HEK293 (cell line): ENCODE measurements around the gene UGCG.

Experiments
- CTCF ChIA-PET: fragments of 350-600 bp; formaldehyde crosslinking; extraction: SDS; loops from one replicate; lab custom pipeline; 2021; ENCODE audit warnings: antibody characterized with exemption; lab: Yijun Ruan, JAX
- POLR2A ChIA-PET: fragments of 300-600 bp; formaldehyde crosslinking; extraction: SDS; loops from one replicate; lab custom pipeline; 2020; ENCODE audit warnings: antibody characterized with exemption, inconsistent platforms; lab: Yijun Ruan, JAX
- H3K27ac ChIP-seq: fragments of 200-500 bp; sonication (Bioruptor generic); 2 replicates; pipeline ENCODE4 v1.5.1; 2014; ENCODE audit warnings: low read depth, low read length, control low read depth, inconsistent platforms; ENCODE audit errors: extremely low read depth
- H3K36me3 ChIP-seq, 2 experiments: fragments of 200-500 bp in 1 of 2; sonication (Bioruptor generic) in 1 of 2; 1 replicate in 1 of 2; 2 replicates in 1 of 2; pipeline ENCODE4 v1.5.1; 2014 to 2017; ENCODE audit warnings: inconsistent platforms in 2 of 2, low read length in 2 of 2; ENCODE audit not compliant: control insufficient read depth in 2 of 2, insufficient read depth in 1 of 2
- H3K4me1 ChIP-seq: fragments of 200-500 bp; sonication (Bioruptor generic); 2 replicates; pipeline ENCODE4 v1.5.1; 2014; ENCODE audit warnings: mild to moderate bottlenecking, low read length, inconsistent platforms; ENCODE audit not compliant: control insufficient read depth, insufficient read depth
- H3K4me3 ChIP-seq: 2 replicates; pipeline ENCODE4 v1.5.1; 2011; ENCODE audit warnings: low read depth, mild to moderate bottlenecking, control low read depth, low read length, moderate library complexity
- H3K9me3 ChIP-seq: fragments of 200-500 bp; sonication (Bioruptor generic); 2 replicates; pipeline ENCODE4 v1.5.1; 2014; ENCODE audit warnings: low read depth, low read length, inconsistent platforms; ENCODE audit not compliant: control insufficient read depth, insufficient read depth
- IKZF3 ChIP-seq: fragments of 450-650 bp; IDR thresholded peaks from 2 replicates; pipeline ENCODE4 v1.5.0; 2018; ENCODE audit warnings: missing biosample characterization, mild to moderate bottlenecking, missing genetic modification characterization, moderate library complexity
- KLF16 ChIP-seq: fragments of 450-650 bp; formaldehyde crosslinking; IDR thresholded peaks from 2 replicates; pipeline ENCODE4 v1.5.1; 2017; ENCODE audit warnings: missing biosample characterization, missing genetic modification characterization
- PRDM1 ChIP-seq: fragments of 450-650 bp; formaldehyde crosslinking; IDR thresholded peaks from 2 replicates; pipeline ENCODE4; 2016; ENCODE audit warnings: missing biosample characterization, missing genetic modification characterization
- PRDM4 ChIP-seq: fragments of 450-650 bp; formaldehyde crosslinking; IDR thresholded peaks from 2 replicates; pipeline ENCODE4 v1.5.1; 2017; ENCODE audit warnings: missing biosample characterization, missing genetic modification characterization
- SALL2 ChIP-seq: fragments of 450-650 bp; formaldehyde crosslinking; IDR thresholded peaks from 2 replicates; pipeline ENCODE4 v1.5.0; 2017; ENCODE audit warnings: missing biosample characterization, mild to moderate bottlenecking, missing genetic modification characterization, borderline replicate concordance
- TSHZ1 ChIP-seq: fragments of 450-650 bp; formaldehyde crosslinking; IDR thresholded peaks from 2 replicates; pipeline ENCODE4 v1.5.1; 2016; ENCODE audit warnings: missing biosample characterization, missing genetic modification characterization, borderline replicate concordance
- YY1 ChIP-seq: fragments of 450-650 bp; formaldehyde crosslinking; IDR thresholded peaks from 2 replicates; pipeline ENCODE4 v1.5.1; 2018; ENCODE audit warnings: missing biosample characterization, missing genetic modification characterization
- ZBTB7A ChIP-seq: fragments of 450-650 bp; formaldehyde crosslinking; IDR thresholded peaks from 2 replicates; pipeline ENCODE4 v1.5.1; 2016; ENCODE audit warnings: low read depth, missing biosample characterization, missing genetic modification characterization
- ZBTB8A ChIP-seq: fragments of 450-650 bp; formaldehyde crosslinking; IDR thresholded peaks from 2 replicates; pipeline ENCODE4 v1.5.1; 2016; ENCODE audit warnings: missing biosample characterization, missing genetic modification characterization
- ZNF202 ChIP-seq: fragments of 450-650 bp; formaldehyde crosslinking; IDR thresholded peaks from 2 replicates; pipeline ENCODE4 v1.5.1; 2016; ENCODE audit warnings: missing biosample characterization, missing genetic modification characterization, borderline replicate concordance
- ZNF23 ChIP-seq: fragments of 450-650 bp; formaldehyde crosslinking; IDR thresholded peaks from 2 replicates; pipeline ENCODE4 v1.5.1; 2016; ENCODE audit warnings: missing biosample characterization, missing genetic modification characterization, borderline replicate concordance
- ZNF302 ChIP-seq: fragments of 450-650 bp; formaldehyde crosslinking; IDR thresholded peaks from 2 replicates; pipeline ENCODE4 v1.5.1; 2016; ENCODE audit warnings: missing biosample characterization, missing genetic modification characterization, low read depth
- ZNF488 ChIP-seq: fragments of 450-650 bp; formaldehyde crosslinking; IDR thresholded peaks from 2 replicates; pipeline ENCODE4 v1.5.1; 2016; ENCODE audit warnings: missing biosample characterization, missing genetic modification characterization
- ZNF561 ChIP-seq: fragments of 450-650 bp; IDR thresholded peaks from 2 replicates; pipeline ENCODE4 v1.5.1; 2018; ENCODE audit warnings: missing biosample characterization, missing genetic modification characterization, borderline replicate concordance
- ZNF623 ChIP-seq: fragments of 450-650 bp; formaldehyde crosslinking; IDR thresholded peaks from 2 replicates; pipeline ENCODE4 v1.5.1; 2016; ENCODE audit warnings: missing biosample characterization, missing genetic modification characterization
- ZNF645 ChIP-seq: fragments of 450-650 bp; formaldehyde crosslinking; IDR thresholded peaks from 2 replicates; pipeline ENCODE4; 2016; ENCODE audit warnings: missing biosample characterization, missing genetic modification characterization
- TF ChIP-seq, protein P1 (sequence below): fragments of 450-650 bp; formaldehyde crosslinking; IDR thresholded peaks from 2 replicates; pipeline ENCODE4 v1.5.1; 2016; ENCODE audit warnings: missing biosample characterization, missing genetic modification characterization
- TF ChIP-seq, protein P2 (sequence below): fragments of 450-650 bp; formaldehyde crosslinking; IDR thresholded peaks from 2 replicates; pipeline ENCODE4 v1.5.1; 2016; ENCODE audit warnings: missing biosample characterization, missing genetic modification characterization

Gene UGCG

DNA sequence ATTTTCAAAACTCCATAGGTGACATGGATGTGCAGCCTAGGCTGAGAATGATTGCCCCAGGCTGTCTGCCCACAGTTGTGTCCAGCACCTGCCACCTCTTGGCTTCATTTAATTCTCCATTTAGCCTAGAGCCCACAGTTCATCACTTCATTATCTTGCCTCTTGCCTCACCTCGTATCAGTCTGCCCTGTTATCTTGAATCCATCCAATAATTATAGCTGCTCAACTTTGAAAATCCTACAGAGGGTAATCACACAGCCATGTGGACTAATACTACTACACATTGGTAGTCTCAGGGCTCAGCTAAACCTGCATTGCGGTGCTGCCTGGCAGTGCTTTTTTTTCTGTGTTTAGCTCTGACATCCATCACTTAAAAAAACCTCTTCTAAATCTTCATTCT is 7.4 kb downstream of the UGCG start (continued):
- TF ChIP-seq PRDM4 (tag by site-specific recombination) (no peak), ZNF488 (tag by site-specific recombination) (no peak), ZNF23 (tag by site-specific recombination) (no peak)
- TF ChIP-seq, all 188 proteins: peak for 0

DNA sequence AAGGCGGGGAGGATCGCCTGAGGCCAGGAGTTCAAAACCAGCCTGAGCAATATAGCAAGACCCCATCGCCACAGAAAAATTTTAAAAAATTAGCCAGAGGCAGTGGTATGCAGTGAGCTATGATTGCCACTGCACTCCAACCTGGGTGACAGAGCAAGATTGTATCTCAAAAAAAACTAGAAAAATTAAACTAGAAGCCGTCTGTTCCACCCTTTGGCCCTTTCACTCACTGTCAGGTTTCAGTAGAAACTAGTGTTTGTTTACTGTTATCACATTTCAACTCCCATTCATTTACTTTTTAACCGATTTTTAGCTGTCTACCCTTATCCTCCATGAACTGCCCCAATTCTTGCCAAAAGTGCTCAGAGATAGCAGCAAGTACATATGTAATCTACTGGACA is 8.3 kb downstream of the UGCG start:
- no peak overlapping the region for H3K4me3 ChIP-seq
- H3K9me3 ChIP-seq = no peaks in the 10 kb centered on the region
- H3K36me3 ChIP-seq = no peaks in the 10 kb centered on the region
- H3K27ac ChIP-seq = no peak overlapping the region
- CTCF ChIA-PET = interaction anchor here (2.2 kb wide), 1 partner anchor 170 kb away, joined by 11 read pairs; no protein-coding TSS in a partner anchor
- TF ChIP-seq, protein P1, sequence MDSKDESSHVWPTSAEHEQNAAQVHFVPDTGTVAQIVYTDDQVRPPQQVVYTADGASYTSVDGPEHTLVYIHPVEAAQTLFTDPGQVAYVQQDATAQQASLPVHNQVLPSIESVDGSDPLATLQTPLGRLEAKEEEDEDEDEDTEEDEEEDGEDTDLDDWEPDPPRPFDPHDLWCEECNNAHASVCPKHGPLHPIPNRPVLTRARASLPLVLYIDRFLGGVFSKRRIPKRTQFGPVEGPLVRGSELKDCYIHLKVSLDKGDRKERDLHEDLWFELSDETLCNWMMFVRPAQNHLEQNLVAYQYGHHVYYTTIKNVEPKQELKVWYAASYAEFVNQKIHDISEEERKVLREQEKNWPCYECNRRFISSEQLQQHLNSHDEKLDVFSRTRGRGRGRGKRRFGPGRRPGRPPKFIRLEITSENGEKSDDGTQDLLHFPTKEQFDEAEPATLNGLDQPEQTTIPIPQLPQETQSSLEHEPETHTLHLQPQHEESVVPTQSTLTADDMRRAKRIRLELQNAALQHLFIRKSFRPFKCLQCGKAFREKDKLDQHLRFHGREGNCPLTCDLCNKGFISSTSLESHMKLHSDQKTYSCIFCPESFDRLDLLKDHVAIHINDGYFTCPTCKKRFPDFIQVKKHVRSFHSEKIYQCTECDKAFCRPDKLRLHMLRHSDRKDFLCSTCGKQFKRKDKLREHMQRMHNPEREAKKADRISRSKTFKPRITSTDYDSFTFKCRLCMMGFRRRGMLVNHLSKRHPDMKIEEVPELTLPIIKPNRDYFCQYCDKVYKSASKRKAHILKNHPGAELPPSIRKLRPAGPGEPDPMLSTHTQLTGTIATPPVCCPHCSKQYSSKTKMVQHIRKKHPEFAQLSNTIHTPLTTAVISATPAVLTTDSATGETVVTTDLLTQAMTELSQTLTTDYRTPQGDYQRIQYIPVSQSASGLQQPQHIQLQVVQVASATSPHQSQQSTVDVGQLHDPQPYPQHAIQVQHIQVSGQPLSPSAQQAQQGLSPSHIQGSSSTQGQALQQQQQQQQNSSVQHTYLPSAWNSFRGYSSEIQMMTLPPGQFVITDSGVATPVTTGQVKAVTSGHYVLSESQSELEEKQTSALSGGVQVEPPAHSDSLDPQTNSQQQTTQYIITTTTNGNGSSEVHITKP = 0 out of 2 replicates have a peak, but pooled peaks have one; percentile 20
- no peak for TF ChIP-seq TSHZ1 (tag by site-specific recombination)
- POLR2A ChIA-PET = interaction anchor here (1.5 kb wide), 1 partner anchor 9 kb away, joined by 5 read pairs; the partner anchor contains the start of gene UGCG
- peaks cover 10% of the 10 kb centered on the region for H3K4me1 ChIP-seq

DNA sequence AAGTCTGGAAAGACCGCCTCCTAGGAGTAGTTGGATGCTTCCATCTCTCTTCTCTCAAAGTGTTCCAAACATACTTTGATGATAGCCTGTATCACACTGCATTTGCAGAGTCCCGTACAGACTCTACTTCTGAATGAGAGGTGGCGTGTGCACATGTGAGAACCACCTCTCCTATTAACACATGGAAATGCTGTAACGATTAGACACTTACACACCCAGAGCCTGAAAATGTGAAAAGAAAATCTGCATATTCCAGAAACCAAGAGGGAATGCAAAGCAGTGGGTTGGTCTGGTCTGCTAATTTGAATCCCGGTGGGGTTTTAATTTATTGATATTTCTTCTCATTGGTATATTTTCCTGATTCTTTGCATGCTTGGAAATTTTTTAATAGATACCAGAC is 10.5 kb downstream of the UGCG start:
- no peaks in the 10 kb centered on the region for H3K9me3 ChIP-seq
- ChIA-PET CTCF (no interaction called here), POLR2A (interaction anchor here (0.6 to 1.3 kb wide), 2 partner anchors 11 to 20 kb away, joined by 4 read pairs; partner anchors contain the start of gene UGCG)
- peaks cover 5% of the 10 kb centered on the region; the same call in 1 of the 2 replicates for H3K4me1 ChIP-seq
- no peaks in the 10 kb centered on the region for H3K36me3 ChIP-seq
- H3K27ac ChIP-seq = no peak overlapping the region
- TF ChIP-seq ZBTB8A (tag by site-specific recombination) (no peak), ZNF202 (no peak), ZNF561 (tag by site-specific recombination) (no peak), ZBTB7A (tag by site-specific recombination) (no peak), IKZF3 (tag by site-specific recombination) (no peak), SALL2 (tag by site-specific recombination) (no peak), KLF16 (tag by site-specific recombination) (no peak), PRDM1 (tag by site-specific recombination) (no peak), ZNF645 (no peak), ZNF302 (tag by site-specific recombination) (no peak), YY1 (no peak), ZNF623 (tag by site-specific recombination) (no peak)
- TF ChIP-seq, protein P2, sequence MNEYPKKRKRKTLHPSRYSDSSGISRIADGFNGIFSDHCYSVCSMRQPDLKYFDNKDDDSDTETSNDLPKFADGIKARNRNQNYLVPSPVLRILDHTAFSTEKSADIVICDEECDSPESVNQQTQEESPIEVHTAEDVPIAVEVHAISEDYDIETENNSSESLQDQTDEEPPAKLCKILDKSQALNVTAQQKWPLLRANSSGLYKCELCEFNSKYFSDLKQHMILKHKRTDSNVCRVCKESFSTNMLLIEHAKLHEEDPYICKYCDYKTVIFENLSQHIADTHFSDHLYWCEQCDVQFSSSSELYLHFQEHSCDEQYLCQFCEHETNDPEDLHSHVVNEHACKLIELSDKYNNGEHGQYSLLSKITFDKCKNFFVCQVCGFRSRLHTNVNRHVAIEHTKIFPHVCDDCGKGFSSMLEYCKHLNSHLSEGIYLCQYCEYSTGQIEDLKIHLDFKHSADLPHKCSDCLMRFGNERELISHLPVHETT (tag by site-specific recombination) = no peak
- H3K4me3 ChIP-seq = no peak overlapping the region
